GM19395 (cell line): ENCODE results near the gene FOXK1.
A peak's percentile ranks its signal among the peaks of the same experiment; 100 is the strongest.

Experiments used
- ATAC-seq: cut with Tn5 transposase; IDR thresholded peaks from one replicate; pipeline ENCODE4 v1.9.1; 2021; ENCODE audit warnings: mild to moderate bottlenecking, moderate library complexity; ENCODE audit not compliant: unreplicated experiment

Gene FOXK1

GRCh38 chr7:4742852-4743251 lies 60.8 kb downstream of the FOXK1 start:
- no peak for ATAC-seq

GRCh38 chr7:4744391-4745264 lies 62.5 kb downstream of the FOXK1 start:
- peak; percentile 74 for ATAC-seq

DNA sequence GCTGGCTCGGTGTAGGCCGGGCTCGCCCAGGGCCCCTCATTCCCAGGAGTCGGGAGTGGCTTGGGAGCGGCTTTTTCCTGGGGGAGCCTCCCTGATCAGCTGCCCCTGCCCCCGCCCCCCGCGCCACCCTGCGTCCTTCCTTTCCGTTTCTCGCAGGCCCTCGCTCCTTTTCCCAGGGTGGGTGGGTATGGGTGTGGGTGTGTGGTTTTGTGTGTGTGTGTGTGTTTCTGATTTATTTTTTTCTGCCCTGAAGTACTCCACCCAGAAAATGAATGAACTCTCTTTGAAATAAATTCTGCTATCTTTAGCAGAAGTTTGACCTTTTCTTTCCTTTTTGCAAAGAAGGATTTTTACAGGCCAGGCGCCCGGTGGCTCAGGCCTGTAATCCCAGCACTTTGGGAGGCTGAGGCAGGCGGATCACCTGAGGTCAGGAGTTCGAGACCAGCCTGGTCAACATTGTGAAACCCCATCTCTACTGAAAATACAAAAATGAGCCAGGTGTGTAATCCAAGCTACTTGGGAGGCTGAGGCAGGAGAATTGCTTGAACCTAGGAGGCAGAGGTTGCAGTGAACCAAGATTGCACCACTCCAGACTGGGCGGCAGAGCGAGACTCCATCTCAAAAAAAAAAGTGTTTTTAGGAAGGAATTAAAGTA lies 63.3 kb downstream of the FOXK1 start:
- peak; percentile 21 for ATAC-seq

GRCh38 chr7:4745971-4746919 lies 64.2 kb downstream of the FOXK1 start:
- peak; percentile 42 for ATAC-seq

GRCh38 chr7:4747013-4747412 lies 64.9 kb downstream of the FOXK1 start:
- ATAC-seq: no peak

GRCh38 chr7:4747746-4748145 lies 65.7 kb downstream of the FOXK1 start:
- ATAC-seq: no peak

GRCh38 chr7:4748231-4748681 lies 66.2 kb downstream of the FOXK1 start:
- no peak for ATAC-seq

DNA sequence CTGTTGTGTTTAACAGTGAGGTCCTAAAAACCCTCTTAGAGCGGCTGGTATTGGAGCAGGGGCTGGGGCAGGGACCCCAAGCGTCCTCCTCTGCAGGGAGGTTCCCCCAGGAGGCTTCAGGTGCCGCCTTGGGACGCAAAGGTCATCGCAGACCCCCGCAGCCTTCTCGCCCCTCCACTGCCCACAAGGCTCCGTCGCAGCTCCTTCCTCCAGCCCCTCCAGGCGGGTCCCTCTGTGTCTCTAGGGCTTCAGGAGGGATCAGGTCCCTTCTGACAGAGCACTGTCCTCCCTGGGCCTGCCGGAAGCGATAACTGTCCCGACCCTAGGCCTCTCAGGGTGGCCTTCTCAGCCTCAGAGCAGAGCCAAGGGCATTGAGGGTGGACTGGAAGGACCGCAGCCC lies 67.3 kb downstream of the FOXK1 start:
- no peak for ATAC-seq

DNA sequence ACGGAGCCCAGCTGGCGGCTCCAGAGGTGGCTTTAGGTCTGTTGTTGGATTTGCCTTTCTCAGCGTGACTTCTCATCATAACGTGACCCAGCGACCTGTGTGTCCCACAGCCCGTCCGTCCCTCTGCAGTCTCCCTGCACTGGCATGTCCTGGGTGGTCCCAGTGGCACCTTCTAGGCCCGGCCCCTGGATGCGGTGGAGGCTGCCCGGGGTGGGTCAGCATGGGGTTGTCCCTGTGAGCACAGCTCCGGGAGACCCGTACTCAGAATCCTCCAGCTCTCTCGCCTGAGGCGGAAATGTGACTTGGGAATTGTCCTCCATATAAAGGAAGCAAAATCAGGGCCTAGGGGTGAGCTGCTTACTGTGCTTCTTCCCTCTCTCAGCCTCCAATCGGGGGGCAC lies 67.7 kb downstream of the FOXK1 start:
- no peak for ATAC-seq

DNA sequence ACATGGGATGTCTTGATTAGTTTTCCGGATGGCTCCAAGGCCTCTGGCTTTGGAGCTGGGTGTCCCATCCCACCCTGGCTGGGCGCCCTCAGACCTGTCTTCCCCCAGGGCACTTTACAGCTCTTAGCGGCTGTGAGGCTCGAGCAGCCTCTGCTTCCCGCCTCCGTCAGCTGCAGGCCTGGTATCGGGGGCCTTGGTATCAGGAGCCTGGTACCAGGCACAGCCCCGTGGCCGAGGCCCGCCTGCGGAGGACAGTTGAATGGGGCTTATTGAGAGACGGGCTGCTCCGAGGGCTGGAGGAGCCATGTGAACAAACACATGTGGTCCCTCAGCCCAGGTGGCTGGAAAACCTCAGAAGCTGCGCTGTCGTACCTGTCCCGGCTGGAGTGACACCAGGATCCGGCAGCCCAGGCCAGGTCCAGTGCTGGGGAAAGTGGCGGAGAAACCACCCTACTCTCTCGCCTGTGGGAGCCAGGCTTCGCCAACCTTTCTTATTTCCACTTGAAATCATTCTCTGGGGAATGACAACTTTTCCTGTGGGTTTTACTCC lies 69.4 kb downstream of the FOXK1 start:
- ATAC-seq: no peak

DNA sequence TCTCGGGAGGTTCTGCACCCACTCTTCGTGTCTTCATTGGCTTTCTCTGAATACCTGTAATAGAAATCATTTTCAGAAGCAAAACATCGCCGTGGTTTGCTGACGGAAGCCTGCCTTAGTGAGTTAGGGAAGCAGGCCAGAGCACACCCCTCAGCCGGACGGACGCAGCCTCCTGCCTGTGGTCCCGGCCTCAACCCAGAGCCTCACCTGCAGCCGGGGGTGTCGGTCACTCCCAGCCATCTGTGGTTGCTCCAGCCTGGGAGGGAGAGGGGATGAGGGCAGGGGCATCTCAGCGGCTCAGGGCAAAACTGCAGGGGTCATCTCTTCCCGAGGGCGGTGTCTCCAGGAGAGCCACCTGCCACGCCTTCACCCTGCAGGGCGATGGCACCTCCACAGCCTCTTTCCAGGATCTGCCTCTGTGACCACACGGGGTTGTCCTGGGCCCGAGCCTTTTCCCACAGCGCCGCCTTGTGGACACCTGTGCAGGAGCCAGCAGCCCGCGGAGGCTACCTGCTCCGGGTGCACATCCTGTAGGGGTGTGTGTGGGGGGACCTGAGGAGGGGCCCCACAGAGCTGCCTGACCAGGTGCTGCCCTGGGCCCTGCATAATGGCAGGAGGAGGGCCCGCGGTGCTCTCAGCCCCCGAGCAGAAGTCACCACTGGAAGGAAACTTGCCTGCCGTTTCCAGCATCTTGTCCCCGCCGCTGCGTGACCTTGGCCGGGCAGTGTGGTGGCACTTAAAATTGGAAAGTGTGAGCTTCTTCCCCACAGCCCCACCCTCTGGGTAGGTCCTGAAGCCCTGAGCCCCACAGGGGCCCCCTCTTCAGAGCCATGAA lies 71.7 kb downstream of the FOXK1 start:
- ATAC-seq: peak; percentile 83

GRCh38 chr7:4754433-4755010 lies 72.4 kb downstream of the FOXK1 start:
- ATAC-seq: no peak

DNA sequence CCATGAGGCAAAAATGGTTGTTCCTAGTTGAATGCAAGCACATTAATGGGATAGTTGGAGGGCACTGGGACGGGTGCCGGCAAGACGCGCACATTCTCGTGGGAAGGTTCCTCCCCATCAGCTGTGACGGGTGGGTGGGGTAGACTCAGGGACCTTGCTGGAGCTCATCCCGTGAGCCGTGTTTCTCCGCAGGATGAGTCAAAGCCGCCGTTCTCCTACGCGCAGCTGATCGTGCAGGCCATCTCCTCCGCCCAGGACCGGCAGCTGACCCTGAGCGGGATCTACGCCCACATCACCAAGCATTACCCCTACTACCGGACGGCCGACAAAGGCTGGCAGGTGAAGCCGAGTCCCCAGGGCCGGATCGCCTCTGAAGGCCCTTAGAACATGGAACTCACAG lies 73.0 kb downstream of the FOXK1 start:
- ATAC-seq: no peak

GRCh38 chr7:4758111-4758510 lies 76.0 kb downstream of the FOXK1 start:
- no peak for ATAC-seq

DNA sequence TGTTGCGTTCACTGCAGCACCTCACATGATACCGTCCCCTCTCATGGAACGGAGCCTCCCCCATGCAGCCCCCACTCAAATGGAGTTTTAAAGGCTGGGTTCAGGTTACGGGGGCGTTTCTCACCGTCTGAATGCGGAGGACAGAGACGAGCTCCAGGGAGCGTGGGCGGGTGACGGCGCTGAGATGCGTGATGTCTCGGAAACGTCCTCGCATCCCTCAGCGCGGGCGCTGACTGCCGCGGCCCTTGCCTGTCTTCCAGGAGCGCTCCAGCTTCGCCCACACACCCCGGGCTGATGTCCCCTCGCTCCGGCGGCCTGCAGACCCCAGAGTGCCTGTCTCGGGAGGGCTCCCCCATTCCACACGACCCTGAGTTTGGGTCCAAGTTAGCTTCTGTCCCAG lies 76.7 kb downstream of the FOXK1 start:
- ATAC-seq: no peak

DNA sequence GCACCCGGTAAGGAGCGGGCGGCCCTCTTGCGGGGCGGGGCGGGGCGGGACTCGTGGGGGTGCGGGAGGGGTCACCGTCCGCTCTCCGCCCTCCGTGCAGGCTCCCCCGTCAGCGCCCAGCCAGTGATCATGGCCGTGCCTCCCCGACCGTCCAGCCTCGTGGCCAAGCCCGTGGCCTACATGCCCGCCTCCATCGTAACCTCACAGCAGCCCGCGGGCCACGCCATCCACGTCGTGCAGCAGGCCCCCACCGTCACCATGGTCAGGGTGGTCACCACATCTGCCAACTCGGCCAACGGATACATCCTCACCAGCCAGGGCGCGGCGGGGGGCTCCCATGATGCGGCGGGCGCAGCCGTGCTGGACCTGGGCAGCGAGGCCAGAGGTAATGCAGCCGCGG lies 77.1 kb downstream of the FOXK1 start:
- ATAC-seq: no peak

DNA sequence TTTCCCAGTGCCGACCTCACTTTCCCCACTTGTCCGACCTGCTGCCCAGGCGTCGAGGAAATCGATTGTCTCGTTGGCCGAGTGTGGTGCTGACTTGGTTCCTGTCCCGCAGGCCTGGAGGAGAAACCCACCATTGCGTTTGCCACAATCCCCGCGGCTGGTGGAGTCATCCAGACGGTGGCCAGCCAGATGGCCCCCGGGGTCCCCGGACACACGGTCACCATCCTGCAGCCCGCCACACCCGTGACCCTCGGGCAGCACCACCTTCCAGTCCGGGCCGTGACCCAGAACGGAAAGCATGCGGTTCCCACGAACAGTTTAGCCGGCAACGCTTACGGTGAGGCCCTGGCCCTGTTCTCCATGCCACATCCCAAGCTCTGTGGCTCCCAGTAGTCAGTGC lies 78.9 kb downstream of the FOXK1 start:
- no peak for ATAC-seq

- ATAC-seq: no peak
Observed at GRCh38 chr7:4762121-4763055, 80.3 kb downstream of the FOXK1 start.
